ENCODE data around the gene RGL3. TPM values are rescaled to one million over a fixed set of nuclear protein-coding genes. Genes with fewer than 3 reads are reported as not detected.
"Not testable (repeated sequence)": the region's sequence is repeated elsewhere in the genome, so short reads cannot be mapped to it uniquely, and the experiment has no call there.

Gene RGL3
- total and polyA plus RNA-seq, 10 of the 15 experiments (the other 5 are each of a cell fraction or from before 2014, with no cell fraction given) = not detected

DNA sequence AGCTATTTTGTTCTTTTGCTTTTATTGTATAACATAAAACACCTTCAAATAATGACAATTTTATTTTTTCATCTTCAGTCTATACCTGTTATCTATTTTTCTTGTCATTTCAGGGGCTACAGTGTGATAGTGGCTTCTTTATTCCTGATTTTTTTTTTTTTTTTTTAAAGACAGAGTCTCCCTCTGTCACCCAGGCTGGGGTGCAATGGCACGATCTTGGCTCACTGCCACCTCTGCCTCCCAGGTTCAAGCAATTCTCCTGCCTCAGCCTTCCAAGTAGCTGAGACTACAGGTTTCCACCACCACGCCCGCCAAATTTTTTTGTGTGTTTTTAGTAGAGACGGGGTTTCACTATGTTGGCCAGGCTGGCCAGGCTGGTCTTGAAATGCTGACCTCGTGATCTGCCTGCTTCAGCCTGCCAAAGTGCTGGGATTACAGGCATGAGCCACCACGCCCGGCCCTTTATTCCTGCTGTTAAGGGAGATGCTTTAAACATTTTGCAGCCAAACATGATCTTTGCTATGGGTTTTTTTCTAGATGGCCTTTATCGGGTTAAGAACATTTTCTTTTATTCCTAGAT, 49.2 kb upstream of the RGL3 start:
- 56% methylated on average over 7 of the region's 8 CpGs for WGBS (ENCODE audit: insufficient coverage, insufficient replicate concordance, low lambda C conversion rate, missing lambda C conversion rate)

GRCh38 chr19:11465600-11465999, 46.5 kb upstream of the RGL3 start:
- CTCF ChIA-PET = no interaction called here
- intact Hi-C loops (cut with micrococcal nuclease; ENCODE audit: unreplicated experiment) = no loop called here

More for the DNA sequence above, 49.2 kb upstream of the RGL3 start:
- H3K79me2 ChIP-seq (ENCODE audit: control insufficient read depth, insufficient read depth, low read length); H3K36me3 ChIP-seq (ENCODE audit: control insufficient read depth in 2 of 2, insufficient read depth in 2 of 2, low read length in 1 of 2); FAIRE-seq; intact Hi-C loops (cut with micrococcal nuclease; ENCODE audit: unreplicated experiment); H2AFZ ChIP-seq (ENCODE audit: control insufficient read depth, low read depth, low read length); in situ Hi-C loops (cut with MboI); H3K9me3 ChIP-seq (replicated peaks; ENCODE audit: control insufficient read depth, insufficient read depth, low read length); H3K9ac ChIP-seq (ENCODE audit: control insufficient read depth, insufficient read depth, low read length); H4K20me1 ChIP-seq (ENCODE audit: control insufficient read depth, insufficient read depth); ATAC-seq; H3K4me2 ChIP-seq (ENCODE audit: control insufficient read depth, insufficient read depth); H3K27ac ChIP-seq (ENCODE audit: control insufficient read depth, insufficient read depth); H3K4me1 ChIP-seq (ENCODE audit: control insufficient read depth, insufficient read depth, low read length); BruUV-seq (replicated peaks); DNase-seq (ENCODE audit: low read depth, low spot score); H3K27me3 ChIP-seq (replicated peaks in 1 of 2; ENCODE audit: control insufficient read depth in 2 of 2, insufficient read depth in 2 of 2, low read length in 1 of 2); H3K4me3 ChIP-seq: not testable (repeated sequence)
- ChIA-PET CTCF (interaction anchor here (0.8 to 1.8 kb wide), 4 partner anchors 13 to 88 kb away, joined by 3 to 11 read pairs (median 4); no protein-coding TSS in a partner anchor), POLR2A (interaction anchor here (0.7 to 1.0 kb wide), 2 partner anchors 16 to 337 kb away, joined by 4 to 5 read pairs; no protein-coding TSS in a partner anchor), RAD21 (ENCODE audit: unreplicated experiment) (interaction anchor here (0.7 to 0.9 kb wide), 4 partner anchors 14 to 99 kb away, joined by 3 read pairs; no protein-coding TSS in a partner anchor), SMC1A (ENCODE audit: uncharacterized antibody, unreplicated experiment) (interaction anchor here (1.2 to 1.5 kb wide), 2 partner anchors 16 to 87 kb away, joined by 3 to 4 read pairs; no protein-coding TSS in a partner anchor)

More at GRCh38 chr19:11465600-11465999, 46.5 kb upstream of the RGL3 start:
- Histone ChIP-seq H3K27me3 (replicated peaks in 1 of 2; ENCODE audit: control insufficient read depth in 2 of 2, insufficient read depth in 2 of 2, low read length in 1 of 2) (no peaks in the 10 kb centered on the region), H2AFZ (ENCODE audit: control insufficient read depth, low read depth, low read length) (no peak overlapping the region), H3K4me2 (ENCODE audit: control insufficient read depth, insufficient read depth) (no peak overlapping the region), H4K20me1 (ENCODE audit: control insufficient read depth, insufficient read depth) (no peaks in the 10 kb centered on the region), H3K36me3 (ENCODE audit: control insufficient read depth in 2 of 2, insufficient read depth in 2 of 2, low read length in 1 of 2) (no peaks in the 10 kb centered on the region), H3K4me1 (ENCODE audit: control insufficient read depth, insufficient read depth, low read length) (no peaks in the 10 kb centered on the region; the same call in 1 of the 2 replicates), H3K9me3 (replicated peaks; ENCODE audit: control insufficient read depth, insufficient read depth, low read length) (no peaks in the 10 kb centered on the region), H3K9ac (ENCODE audit: control insufficient read depth, insufficient read depth, low read length) (no peak overlapping the region), H3K4me3 (no peak overlapping the region), H3K79me2 (ENCODE audit: control insufficient read depth, insufficient read depth, low read length) (no peaks in the 10 kb centered on the region), H3K27ac (ENCODE audit: control insufficient read depth, insufficient read depth) (no peak overlapping the region)
- no peak for FAIRE-seq
- BruUV-seq (replicated peaks) = no TSS peak
- TF ChIP-seq SMAD5 (IDR thresholded peaks at IDR 0.05; ENCODE audit: low read depth) (no peak), SMAD1 (IDR thresholded peaks at IDR 0.05; ENCODE audit: low read depth, partially characterized antibody) (no peak), MTA3 (IDR thresholded peaks at IDR 0.05; ENCODE audit: borderline replicate concordance, low read length) (no peak), TAF1 (IDR thresholded peaks at IDR 0.05; ENCODE audit: borderline replicate concordance, low read depth, low read length) (no peak), E2F4 (IDR thresholded peaks at IDR 0.05; ENCODE audit: low read depth, low read length) (no peak), RELB (IDR thresholded peaks at IDR 0.05; ENCODE audit: low read depth) (no peak), EZH2 (IDR thresholded peaks at IDR 0.05; ENCODE audit: borderline replicate concordance, control insufficient read depth, low read depth, low read length) (no peak), ATF7 (IDR thresholded peaks at IDR 0.05; ENCODE audit: low read depth) (no peak), RFX5 (IDR thresholded peaks at IDR 0.05; ENCODE audit: low read depth, low read length) (no peak)
- TF ChIP-seq, protein P1, sequence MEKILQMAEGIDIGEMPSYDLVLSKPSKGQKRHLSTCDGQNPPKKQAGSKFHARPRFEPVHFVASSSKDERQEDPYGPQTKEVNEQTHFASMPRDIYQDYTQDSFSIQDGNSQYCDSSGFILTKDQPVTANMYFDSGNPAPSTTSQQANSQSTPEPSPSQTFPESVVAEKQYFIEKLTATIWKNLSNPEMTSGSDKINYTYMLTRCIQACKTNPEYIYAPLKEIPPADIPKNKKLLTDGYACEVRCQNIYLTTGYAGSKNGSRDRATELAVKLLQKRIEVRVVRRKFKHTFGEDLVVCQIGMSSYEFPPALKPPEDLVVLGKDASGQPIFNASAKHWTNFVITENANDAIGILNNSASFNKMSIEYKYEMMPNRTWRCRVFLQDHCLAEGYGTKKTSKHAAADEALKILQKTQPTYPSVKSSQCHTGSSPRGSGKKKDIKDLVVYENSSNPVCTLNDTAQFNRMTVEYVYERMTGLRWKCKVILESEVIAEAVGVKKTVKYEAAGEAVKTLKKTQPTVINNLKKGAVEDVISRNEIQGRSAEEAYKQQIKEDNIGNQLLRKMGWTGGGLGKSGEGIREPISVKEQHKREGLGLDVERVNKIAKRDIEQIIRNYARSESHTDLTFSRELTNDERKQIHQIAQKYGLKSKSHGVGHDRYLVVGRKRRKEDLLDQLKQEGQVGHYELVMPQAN (conservative IDR thresholded peaks at IDR 0.05) = no peak
- WGBS (ENCODE audit: insufficient coverage, insufficient replicate concordance, low lambda C conversion rate, missing lambda C conversion rate) = 30% methylated on average over 5 of the region's 8 CpGs
- no peak for ATAC-seq
- SMC1A ChIA-PET (ENCODE audit: uncharacterized antibody, unreplicated experiment) = no interaction called here
- in situ Hi-C loops (cut with MboI) = no loop called here
- RAD21 ChIA-PET (ENCODE audit: unreplicated experiment) = no interaction called here
- POLR2A ChIA-PET = no interaction called here
- DNase-seq (ENCODE audit: low read depth, low spot score) = no peak

Measured in GM12878 (cell line).